Measurements from ENCODE around the gene TRPC3.

TRPC3 gene

DNA sequence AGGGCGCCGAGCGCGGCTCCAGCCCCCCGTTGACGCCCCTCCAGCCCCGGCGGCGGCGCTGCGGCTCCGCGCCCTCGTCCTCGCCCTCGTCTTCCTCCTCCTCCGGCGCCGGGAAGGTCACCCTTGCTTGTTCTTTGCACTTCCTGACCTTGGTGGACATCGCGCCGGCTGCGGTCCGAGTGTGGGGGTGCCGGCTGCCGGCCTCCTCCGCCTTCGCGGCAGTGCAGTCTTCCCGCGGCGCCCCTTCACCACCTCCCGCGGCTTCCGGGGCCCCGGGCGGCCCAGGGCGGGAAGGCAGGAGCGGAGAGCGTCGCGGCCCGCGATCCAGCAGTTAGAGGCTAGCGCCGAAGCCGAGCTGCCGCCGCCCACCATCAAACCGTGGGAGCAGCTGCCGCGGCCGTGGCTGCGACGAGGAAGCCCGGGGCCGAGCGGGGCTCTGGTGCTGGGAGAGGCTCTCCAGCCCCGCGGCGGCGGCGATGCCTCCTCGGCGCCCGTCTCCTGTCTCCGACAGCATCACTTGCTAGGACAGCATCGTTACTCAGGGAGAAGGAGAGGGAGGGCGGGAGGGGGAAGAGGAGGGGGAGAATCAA, at the start of gene TRPC3:
TRPC3 (minus strand) TSS at position 540 of the 590 bp plus-strand sequence; CDS start at position 160, 380 bp downstream.
- Histone ChIP-seq H3K9ac (ENCODE audit: low read depth, low read length) (peak within 1 kb of the TSS; percentile 72), H3K9me3 (ENCODE audit: control insufficient read depth, insufficient read depth, low read length) (no peaks in the 10 kb centered on the region; the same call in 1 of the 2 replicates), H3K4me1 (ENCODE audit: insufficient read depth, low read length) (no peaks in the 10 kb centered on the region), H3K36me3 (ENCODE audit: insufficient read depth, low read length) (no peaks in the 10 kb centered on the region)

DNA sequence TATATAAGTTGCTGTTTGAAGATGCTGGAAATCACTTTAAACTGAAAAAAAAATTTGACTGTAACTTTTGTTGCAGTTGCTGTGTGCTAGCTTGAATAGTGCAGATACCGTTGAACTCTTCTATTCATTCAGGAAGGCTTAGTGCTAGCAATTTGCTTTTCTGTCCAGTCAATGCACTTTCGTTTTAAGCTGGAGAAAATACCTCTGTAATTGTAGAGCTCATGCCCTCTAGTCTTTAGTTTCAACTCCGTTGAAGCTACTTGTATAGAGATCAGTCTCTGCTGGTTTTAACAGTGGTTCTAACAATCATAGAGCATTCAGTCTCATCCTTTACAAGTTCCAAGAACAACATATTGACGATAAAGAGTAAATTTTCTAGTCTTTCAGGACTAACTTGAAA, 49.0 kb upstream of the TRPC3 start:
- Histone ChIP-seq H3K9ac (ENCODE audit: low read depth, low read length) (no peak overlapping the region), H3K9me3 (ENCODE audit: control insufficient read depth, insufficient read depth, low read length) (no peaks in the 10 kb centered on the region), H3K4me1 (ENCODE audit: insufficient read depth, low read length) (no peaks in the 10 kb centered on the region), H3K36me3 (ENCODE audit: insufficient read depth, low read length) (no peaks in the 10 kb centered on the region)

DNA sequence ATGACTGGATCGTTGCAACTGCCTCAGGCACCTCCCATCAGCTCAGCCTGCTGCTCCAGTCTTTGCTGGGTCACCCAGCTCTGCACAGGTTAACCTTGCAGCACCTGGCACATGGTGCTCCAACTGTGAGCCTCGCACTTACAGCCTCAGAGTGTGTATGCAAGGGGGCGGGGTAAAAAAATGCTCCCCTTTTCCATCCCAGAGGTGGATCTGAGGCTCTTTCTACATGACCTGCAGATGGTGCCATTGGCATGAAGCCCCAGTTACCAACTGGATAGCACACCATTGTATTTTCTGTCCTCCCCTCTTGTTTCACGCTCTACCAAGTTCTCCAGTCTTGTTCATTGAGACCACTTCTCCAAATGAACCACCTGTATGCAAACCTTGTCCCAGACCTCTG, 46.2 kb upstream of the TRPC3 start:
- Histone ChIP-seq H3K4me1 (ENCODE audit: insufficient read depth, low read length) (no peaks in the 10 kb centered on the region), H3K9ac (ENCODE audit: low read depth, low read length) (no peak overlapping the region), H3K9me3 (ENCODE audit: control insufficient read depth, insufficient read depth, low read length) (no peaks in the 10 kb centered on the region), H3K36me3 (ENCODE audit: insufficient read depth, low read length) (no peaks in the 10 kb centered on the region)

DNA sequence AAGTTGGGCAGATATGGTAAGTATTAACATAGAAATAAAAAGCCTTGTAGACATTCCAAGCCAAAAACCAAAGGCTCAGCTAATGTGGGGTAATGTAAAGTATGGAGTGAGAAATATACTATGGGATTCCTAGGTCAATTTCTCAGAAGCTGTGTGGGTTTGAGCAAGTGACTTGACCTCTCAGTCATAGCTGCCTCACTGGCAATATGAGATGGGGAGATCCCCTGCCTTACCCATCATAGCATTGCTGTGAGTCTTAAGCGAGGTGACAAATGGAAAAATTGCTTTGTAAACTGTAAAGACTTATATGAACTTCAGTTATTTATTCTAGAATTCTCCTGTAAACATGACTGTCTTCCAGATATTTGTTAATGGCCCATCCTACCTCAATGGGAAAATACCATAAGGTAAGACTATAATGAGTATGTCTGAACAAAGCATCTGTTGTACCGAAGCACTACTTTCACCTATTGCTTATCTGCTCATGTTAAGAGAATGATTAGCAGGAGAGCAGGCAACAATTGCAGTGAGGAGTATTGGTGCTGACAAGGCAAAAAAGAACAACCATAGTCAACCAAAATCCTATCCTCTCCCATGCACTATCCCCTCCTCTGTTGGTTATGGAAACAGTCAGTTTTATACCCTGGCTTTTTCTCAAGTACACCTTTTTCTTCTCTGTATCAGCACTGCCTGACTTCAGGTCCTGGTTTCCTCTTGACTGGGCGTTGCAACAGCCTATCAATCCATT, 44.1 kb upstream of the TRPC3 start:
- no peak overlapping the region for H3K9ac ChIP-seq (ENCODE audit: low read depth, low read length)
- no peaks in the 10 kb centered on the region for H3K36me3 ChIP-seq (ENCODE audit: insufficient read depth, low read length)
- no peaks in the 10 kb centered on the region for H3K9me3 ChIP-seq (ENCODE audit: control insufficient read depth, insufficient read depth, low read length)
- no peaks in the 10 kb centered on the region for H3K4me1 ChIP-seq (ENCODE audit: insufficient read depth, low read length)

DNA sequence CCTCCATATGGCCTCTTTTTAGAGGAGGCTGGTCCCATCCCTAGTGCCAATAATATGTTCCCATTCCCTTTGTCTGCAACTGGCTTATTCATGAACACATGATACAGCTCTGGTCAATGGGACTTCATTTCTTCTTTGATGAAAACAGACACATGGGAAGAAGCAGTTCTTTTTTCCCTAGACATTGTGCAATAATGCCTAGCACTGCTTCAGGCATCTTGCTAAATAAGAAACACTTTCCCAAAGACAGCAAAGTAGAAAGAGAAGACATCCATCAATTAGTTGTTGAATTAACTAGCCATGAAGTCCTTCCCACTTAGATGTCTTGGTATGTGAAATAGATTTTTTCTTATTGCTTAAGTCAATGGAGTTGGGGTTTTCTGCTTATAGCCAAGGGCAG, 40.1 kb upstream of the TRPC3 start:
- Histone ChIP-seq H3K9ac (ENCODE audit: low read depth, low read length) (no peak overlapping the region), H3K4me1 (ENCODE audit: insufficient read depth, low read length) (no peaks in the 10 kb centered on the region; the same call in 1 of the 2 replicates), H3K9me3 (ENCODE audit: control insufficient read depth, insufficient read depth, low read length) (no peaks in the 10 kb centered on the region), H3K36me3 (ENCODE audit: insufficient read depth, low read length) (no peaks in the 10 kb centered on the region)

DNA sequence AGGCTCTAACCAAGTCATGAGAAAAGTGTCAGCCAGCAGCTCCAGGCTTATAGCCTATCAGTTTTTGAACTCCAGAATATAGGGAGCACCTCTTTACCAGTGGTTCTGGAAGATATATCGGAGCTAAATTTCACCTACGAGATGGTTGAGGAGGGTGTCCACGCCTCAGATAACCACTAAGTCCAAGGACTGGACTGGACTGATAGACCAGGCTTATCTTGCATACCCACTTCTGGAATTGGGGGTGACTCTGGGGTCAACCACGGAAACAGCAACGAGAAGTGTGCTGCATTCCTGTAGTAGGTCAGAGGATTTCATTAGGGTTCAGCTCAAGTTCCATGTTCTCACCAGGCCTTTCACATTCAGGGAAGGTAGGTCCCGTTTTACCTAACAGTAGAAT, 38.6 kb upstream of the TRPC3 start:
- Histone ChIP-seq H3K9ac (ENCODE audit: low read depth, low read length) (no peak overlapping the region), H3K36me3 (ENCODE audit: insufficient read depth, low read length) (no peaks in the 10 kb centered on the region), H3K4me1 (ENCODE audit: insufficient read depth, low read length) (no peaks in the 10 kb centered on the region; the same call in 1 of the 2 replicates), H3K9me3 (ENCODE audit: control insufficient read depth, insufficient read depth, low read length) (no peaks in the 10 kb centered on the region)

DNA sequence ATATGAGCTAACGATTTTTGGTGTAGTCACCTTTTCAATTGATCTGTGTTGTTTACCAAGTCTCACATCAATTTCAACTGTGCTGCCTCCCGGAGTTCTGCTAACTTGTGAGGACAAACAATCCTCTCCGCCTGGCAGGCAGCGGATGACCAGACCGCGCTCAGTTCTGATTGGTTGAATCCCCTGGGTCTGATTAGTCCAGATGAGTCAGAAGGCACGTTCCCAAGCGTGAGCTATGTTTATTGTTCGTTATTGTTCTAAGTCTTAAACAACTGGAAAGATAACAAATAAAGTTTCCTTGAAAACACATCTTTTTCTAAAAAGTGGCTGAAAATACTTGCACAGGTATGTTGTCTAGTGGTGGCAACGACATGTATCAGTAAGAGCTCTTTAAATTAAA, 37.9 kb upstream of the TRPC3 start:
- no peaks in the 10 kb centered on the region; the same call in 1 of the 2 replicates for H3K4me1 ChIP-seq (ENCODE audit: insufficient read depth, low read length)
- H3K9me3 ChIP-seq (ENCODE audit: control insufficient read depth, insufficient read depth, low read length) = no peaks in the 10 kb centered on the region
- H3K36me3 ChIP-seq (ENCODE audit: insufficient read depth, low read length) = no peaks in the 10 kb centered on the region
- H3K9ac ChIP-seq (ENCODE audit: low read depth, low read length) = no peak overlapping the region

DNA sequence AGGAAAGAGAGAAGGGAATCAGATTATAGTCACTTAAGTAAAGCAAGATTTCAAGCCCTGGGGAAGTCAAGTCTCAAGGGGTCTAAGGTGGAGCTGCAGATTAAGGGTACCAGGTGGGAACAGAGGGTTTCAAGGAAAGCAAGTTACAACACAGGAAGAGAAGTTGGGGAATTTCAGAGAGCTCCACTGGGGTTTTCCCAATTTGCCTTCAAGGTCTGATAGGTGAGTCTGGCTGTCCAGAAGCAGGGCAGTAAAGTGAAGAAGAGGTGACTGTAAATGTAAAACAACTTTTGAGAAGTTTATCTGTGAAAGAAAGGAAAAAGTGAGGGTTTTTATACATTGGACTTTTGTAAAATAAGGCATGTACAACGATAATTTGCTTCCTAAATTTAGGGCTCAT, 37.1 kb upstream of the TRPC3 start:
- Histone ChIP-seq H3K9ac (ENCODE audit: low read depth, low read length) (no peak overlapping the region), H3K36me3 (ENCODE audit: insufficient read depth, low read length) (no peaks in the 10 kb centered on the region), H3K9me3 (ENCODE audit: control insufficient read depth, insufficient read depth, low read length) (no peaks in the 10 kb centered on the region), H3K4me1 (ENCODE audit: insufficient read depth, low read length) (no peaks in the 10 kb centered on the region; the same call in 1 of the 2 replicates)

DNA sequence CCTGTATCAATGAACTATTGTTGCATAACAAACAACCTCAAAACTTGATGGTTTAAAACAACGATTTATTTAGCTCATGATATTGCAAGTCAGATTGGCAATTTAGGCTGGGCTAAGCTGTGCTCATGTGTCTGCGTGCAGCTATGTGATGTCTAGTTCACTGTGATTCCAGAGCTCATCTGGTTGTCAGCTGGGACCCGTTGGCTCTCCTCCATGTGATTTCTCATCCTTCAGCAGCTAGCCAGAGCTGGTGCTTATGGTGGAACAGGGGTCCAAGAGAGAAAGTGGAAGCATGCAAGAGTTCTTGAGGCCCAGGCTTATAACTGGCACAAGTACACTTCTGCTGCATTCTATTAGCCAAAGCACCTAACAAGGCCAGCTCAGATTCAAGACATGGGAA, 28.8 kb upstream of the TRPC3 start:
- no peaks in the 10 kb centered on the region for H3K36me3 ChIP-seq (ENCODE audit: insufficient read depth, low read length)
- no peak overlapping the region for H3K9ac ChIP-seq (ENCODE audit: low read depth, low read length)
- no peaks in the 10 kb centered on the region for H3K9me3 ChIP-seq (ENCODE audit: control insufficient read depth, insufficient read depth, low read length)
- H3K4me1 ChIP-seq (ENCODE audit: insufficient read depth, low read length) = no peaks in the 10 kb centered on the region

DNA sequence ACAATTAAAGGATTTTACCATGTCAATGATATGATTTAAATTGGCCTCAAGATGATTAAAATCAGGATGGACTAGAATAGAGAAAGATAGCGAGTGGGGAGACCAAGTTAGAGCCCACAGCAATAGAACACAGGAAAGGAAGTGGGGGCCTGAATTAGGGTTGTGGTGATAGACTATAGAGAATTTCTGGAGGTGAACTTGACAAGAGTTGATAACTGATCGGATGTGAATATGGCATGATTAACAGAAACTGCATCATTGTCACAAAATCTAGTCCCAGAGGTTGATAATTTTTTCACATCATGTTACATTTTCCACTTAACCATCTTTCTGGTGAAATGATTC, 26.3 kb upstream of the TRPC3 start:
- Histone ChIP-seq H3K9ac (ENCODE audit: low read depth, low read length) (no peak overlapping the region), H3K4me1 (ENCODE audit: insufficient read depth, low read length) (no peaks in the 10 kb centered on the region), H3K36me3 (ENCODE audit: insufficient read depth, low read length) (no peaks in the 10 kb centered on the region), H3K9me3 (ENCODE audit: control insufficient read depth, insufficient read depth, low read length) (no peaks in the 10 kb centered on the region)

DNA sequence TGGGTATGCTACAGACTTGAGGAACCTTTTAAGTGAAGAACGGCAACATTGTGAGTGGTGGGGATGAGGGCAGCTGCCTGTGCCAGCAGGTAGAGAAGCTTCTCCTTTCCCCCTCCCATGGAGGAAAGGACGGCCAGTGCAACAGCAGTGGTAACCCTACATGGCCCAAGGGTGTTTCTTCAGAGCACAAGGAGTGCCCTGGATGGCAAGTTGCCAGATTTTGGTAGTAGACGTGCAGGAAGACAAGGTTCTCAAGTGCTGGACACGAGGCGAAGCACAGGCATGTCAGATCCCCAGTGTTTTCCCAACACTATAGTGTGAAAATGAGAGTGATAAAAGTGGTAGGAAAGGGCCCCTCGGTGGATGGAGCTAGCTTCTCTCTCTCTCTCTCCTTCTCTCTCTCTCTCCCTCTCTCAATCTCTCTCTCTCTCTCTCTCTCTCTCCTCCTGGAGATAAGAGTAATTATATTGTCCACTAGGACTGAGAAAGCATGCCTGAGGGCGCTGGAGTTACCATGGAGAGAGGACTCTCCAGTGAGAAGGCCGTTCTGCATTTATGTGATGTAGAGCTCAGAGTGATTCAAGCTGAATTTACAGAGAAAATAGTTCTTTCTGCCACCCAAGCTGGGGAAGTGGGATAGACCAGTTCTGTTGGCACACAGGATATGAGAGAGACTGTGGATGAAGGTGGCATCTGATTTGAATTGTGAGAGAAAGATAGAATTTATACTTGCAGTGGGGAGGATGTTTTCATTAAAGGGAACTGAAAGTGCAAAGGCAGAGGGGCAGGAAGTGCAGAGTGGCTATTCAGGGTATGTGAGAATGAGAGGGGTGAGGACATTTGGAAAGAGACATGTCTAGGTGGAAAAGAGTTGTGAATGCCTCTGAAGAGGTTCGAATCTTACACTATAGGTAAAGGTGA, 25.7 kb upstream of the TRPC3 start:
- H3K9me3 ChIP-seq (ENCODE audit: control insufficient read depth, insufficient read depth, low read length) = no peaks in the 10 kb centered on the region

DNA sequence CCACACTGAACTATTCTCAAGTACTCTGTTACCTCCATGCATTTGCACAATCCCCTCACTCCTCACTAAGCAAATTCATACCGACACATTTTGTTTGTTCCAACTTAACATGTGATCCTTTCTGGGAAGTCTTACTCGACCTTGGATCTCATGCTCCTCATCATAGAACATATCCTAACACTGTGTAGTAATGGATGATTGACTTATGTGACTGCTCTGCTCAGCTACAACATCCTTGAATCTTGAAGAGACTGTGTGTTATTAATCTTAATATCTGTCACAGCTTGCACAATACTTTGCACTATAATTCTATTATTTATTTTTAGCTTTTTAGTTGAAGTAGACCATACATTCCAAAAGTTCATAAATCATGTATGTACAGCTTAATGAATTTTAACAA, 23.9 kb upstream of the TRPC3 start:
- no peaks in the 10 kb centered on the region for H3K36me3 ChIP-seq (ENCODE audit: insufficient read depth, low read length)
- H3K4me1 ChIP-seq (ENCODE audit: insufficient read depth, low read length) = no peaks in the 10 kb centered on the region
- H3K9ac ChIP-seq (ENCODE audit: low read depth, low read length) = no peak overlapping the region
- H3K9me3 ChIP-seq (ENCODE audit: control insufficient read depth, insufficient read depth, low read length) = no peaks in the 10 kb centered on the region

More for the DNA sequence above, 25.7 kb upstream of the TRPC3 start:
- Histone ChIP-seq H3K9ac (ENCODE audit: low read depth, low read length) (no peak overlapping the region), H3K36me3 (ENCODE audit: insufficient read depth, low read length) (no peaks in the 10 kb centered on the region), H3K4me1 (ENCODE audit: insufficient read depth, low read length) (no peaks in the 10 kb centered on the region)

DNA sequence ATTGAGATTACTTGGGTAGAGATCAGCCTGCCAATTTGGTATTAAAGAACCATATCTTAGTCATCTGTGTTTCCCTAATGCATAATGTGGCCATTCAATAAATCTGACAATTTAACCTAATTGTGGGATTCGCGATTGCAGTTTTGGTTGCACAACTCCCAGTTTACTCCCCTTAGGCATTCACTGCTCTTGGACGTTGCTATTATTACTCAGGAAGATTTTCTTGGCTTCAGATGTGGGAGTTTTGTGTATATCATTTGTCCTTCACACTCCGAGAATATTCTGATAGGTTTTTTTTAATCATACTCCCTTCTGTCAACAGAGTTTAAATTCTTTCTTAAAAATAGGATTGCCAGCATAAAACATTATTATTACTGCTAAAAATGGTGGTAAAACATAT, 22.0 kb upstream of the TRPC3 start:
- no peaks in the 10 kb centered on the region for H3K4me1 ChIP-seq (ENCODE audit: insufficient read depth, low read length)
- H3K36me3 ChIP-seq (ENCODE audit: insufficient read depth, low read length) = no peaks in the 10 kb centered on the region
- no peak overlapping the region for H3K9ac ChIP-seq (ENCODE audit: low read depth, low read length)
- no peaks in the 10 kb centered on the region for H3K9me3 ChIP-seq (ENCODE audit: control insufficient read depth, insufficient read depth, low read length)

DNA sequence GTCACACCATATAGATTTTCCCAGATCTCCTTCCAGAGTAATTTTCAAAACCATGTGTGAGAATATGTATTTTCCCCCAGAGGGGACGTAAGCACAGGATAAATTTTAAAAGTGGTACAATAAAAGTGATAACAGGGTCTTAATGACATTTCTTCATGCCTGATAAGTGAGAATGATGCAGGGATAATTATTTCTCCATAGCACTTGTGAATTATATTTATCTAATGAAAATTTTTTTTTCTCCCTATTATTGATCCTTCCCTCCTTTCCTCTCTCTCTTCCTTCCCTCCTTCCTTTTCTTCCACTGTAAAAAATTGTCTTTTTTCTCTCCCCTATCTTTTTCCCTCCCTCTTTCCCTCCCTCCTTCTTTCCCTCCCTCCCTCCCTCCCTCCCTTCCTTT, 17.0 kb upstream of the TRPC3 start:
- Histone ChIP-seq H3K36me3 (ENCODE audit: insufficient read depth, low read length) (no peaks in the 10 kb centered on the region), H3K9me3 (ENCODE audit: control insufficient read depth, insufficient read depth, low read length) (no peaks in the 10 kb centered on the region), H3K4me1 (ENCODE audit: insufficient read depth, low read length) (no peaks in the 10 kb centered on the region), H3K9ac (ENCODE audit: low read depth, low read length) (no peak overlapping the region)
